ENCODE results near the gene TMEM63B.

TMEM63B gene

DNA sequence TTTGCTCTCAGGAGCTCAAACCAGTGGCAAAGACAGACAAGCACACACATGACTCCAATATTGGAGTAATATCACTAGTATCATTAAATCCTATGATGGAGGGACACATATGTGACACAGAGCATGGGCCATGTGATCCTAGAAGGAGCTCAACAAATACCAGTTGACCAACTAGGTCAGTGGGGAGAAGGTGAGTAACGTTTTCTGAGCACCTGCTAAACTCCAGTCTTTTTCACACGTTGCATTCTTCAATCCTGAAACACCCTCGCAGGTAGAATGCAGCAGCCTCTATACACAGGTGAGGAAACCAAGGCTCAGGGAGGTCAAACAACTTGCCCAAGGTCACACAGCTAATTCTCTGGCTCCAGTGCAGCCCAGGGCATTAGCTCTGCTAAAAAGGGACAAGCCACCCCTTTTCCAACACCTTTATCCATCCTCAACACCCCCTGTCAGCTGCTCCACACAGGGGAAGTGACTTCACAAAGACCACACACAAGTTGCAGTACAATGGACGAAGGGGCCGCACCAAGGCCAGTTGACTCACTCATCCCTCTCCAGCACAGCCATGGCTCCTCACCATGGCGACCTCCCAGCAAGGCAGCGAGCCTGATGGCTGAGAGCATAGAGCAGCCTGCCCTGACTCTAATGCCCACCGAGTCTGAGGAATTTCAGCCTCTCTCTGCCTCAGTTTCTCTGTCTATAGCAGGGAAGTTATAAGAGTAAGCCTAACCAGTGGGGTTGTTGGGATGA is 35.7 kb downstream of the TMEM63B start:
- DNase-seq (ENCODE audit: low read depth) = no peak
- TF ChIP-seq CTCF (IDR thresholded peaks at IDR 0.05; ENCODE audit: insufficient read depth, low read depth, low read length, missing control alignments) = no peak
- no peak overlapping the region for H3K4me3 ChIP-seq (ENCODE audit: low read length)

- no peak for TF ChIP-seq CTCF (IDR thresholded peaks at IDR 0.05; ENCODE audit: insufficient read depth, low read depth, low read length, missing control alignments)
- no peak for DNase-seq (ENCODE audit: low read depth)
- H3K4me3 ChIP-seq (ENCODE audit: low read length) = no peak overlapping the region
These were observed 38.8 kb downstream of the TMEM63B start for GRCh38 chr6:44166116-44166515.

DNA sequence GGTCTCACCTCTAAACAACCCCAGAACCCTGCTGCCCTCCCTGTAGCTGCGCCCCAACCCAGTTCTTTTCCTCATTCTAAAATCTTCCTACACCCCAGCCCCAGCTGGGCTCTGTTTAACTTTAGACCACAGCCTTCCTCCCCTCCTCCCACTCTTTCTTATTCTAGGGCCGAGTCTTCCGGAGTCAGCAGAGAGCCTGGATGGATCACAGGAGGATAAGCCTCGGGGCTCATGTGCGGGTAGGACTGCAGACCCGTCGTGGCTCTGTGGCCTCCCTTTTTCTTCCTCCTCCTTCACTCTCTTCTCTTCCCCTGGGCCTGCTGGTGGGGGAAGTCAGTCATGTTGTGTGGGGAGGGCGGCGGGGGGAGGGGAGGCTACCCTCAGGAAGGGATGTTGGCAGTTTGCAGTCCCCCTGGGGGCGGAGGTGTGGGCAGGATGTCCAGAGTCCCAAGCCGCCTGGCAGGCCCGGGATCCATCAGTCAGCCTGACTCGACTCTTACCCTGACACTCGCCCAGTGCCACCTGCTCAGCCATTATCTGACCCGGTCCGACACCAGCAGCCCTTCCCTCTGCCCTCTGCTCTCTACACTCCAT is 39.3 kb downstream of the TMEM63B start:
- no peak for TF ChIP-seq CTCF (IDR thresholded peaks at IDR 0.05; ENCODE audit: insufficient read depth, low read depth, low read length, missing control alignments)
- no peak for DNase-seq (ENCODE audit: low read depth)
- H3K4me3 ChIP-seq (ENCODE audit: low read length) = no peak overlapping the region

- H3K4me3 ChIP-seq (ENCODE audit: low read length) = no peak overlapping the region
- no peak for TF ChIP-seq CTCF (IDR thresholded peaks at IDR 0.05; ENCODE audit: insufficient read depth, low read depth, low read length, missing control alignments)
- no peak for DNase-seq (ENCODE audit: low read depth)
These were observed 40.2 kb downstream of the TMEM63B start for GRCh38 chr6:44167567-44167966.

DNA sequence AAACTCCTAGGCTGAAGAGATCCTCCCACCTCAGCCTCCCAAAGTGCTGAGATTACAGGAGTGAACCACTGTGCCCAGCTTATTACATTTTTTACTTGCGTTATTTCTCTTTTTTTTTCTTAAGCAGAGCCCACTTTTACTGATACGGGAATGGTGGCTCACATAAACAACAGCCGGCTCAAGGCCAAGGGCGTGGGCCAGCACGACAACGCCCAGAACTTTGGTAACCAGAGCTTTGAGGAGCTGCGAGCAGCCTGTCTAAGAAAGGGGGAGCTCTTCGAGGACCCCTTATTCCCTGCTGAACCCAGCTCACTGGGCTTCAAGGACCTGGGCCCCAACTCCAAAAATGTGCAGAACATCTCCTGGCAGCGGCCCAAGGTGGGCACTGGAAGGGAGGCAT is 41.8 kb downstream of the TMEM63B start:
- TF ChIP-seq CTCF (IDR thresholded peaks at IDR 0.05; ENCODE audit: insufficient read depth, low read depth, low read length, missing control alignments) = no peak
- H3K4me3 ChIP-seq (ENCODE audit: low read length) = no peak overlapping the region
- DNase-seq (ENCODE audit: low read depth) = no peak

DNA sequence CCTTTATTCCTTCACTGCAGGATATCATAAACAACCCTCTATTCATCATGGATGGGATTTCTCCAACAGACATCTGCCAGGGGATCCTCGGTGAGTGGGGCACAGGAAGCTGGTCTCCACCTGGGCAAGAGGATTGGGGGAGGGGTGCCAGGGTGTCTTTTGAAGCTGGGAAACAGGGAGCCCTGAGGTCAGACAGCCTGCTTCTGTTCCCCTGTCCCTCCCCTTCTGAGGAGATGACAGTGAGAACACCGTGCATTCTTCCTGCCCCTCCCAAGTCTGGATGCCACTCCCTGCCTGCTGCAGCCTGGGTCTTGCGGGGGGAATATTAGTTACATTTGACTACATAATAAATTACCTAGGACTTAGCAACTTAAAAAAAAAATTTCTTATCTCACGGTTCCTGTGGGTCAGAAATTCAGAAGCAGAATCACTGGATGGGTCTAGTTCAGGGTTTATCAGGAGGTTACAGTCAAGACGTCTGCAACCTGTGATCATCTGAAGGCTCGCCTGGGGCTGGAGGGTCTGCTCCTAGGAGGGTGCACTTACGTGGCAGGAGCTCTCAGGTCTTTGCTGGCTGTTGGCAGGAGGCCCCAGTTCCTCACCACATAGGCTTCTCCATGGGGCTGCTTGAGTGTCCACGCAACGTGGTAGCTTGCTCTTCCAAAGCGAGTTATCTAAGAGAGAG is 42.7 kb downstream of the TMEM63B start:
- no peak overlapping the region for H3K4me3 ChIP-seq (ENCODE audit: low read length)
- no peak for DNase-seq (ENCODE audit: low read depth)
- TF ChIP-seq CTCF (IDR thresholded peaks at IDR 0.05; ENCODE audit: insufficient read depth, low read depth, low read length, missing control alignments) = no peak

Data from epithelial cell of esophagus (primary cell).